Osteocyte (in vitro differentiated cells): ENCODE data around the gene RPA3. TPM values are rescaled to one million over a fixed set of nuclear protein-coding genes. Genes with fewer than 3 reads are reported as not detected.

ENCODE experiments used
- DNase-seq: peaks from one replicate; pipeline ENCODE4 v3.0.0; 2021; ENCODE audit warnings: mixed read lengths; ENCODE audit not compliant: unreplicated experiment; ENCODE audit errors: extremely low spot score
- H3K27ac Mint-ChIP-seq: one replicate; pipeline ENCODE4 v1.8.0; 2021; ENCODE audit warnings: mild to moderate bottlenecking, mixed read lengths; ENCODE audit not compliant: unreplicated experiment
- H3K27me3 Mint-ChIP-seq: one replicate; pipeline ENCODE4 v1.8.0; 2021; ENCODE audit warnings: mixed read lengths; ENCODE audit not compliant: unreplicated experiment
- H3K36me3 Mint-ChIP-seq: one replicate; pipeline ENCODE4 v1.8.0; 2021; ENCODE audit warnings: mixed read lengths; ENCODE audit not compliant: unreplicated experiment
- H3K4me1 Mint-ChIP-seq: one replicate; pipeline ENCODE4 v1.8.0; 2021; ENCODE audit warnings: mixed read lengths; ENCODE audit not compliant: unreplicated experiment
- H3K4me3 Mint-ChIP-seq: one replicate; pipeline ENCODE4 v1.8.0; 2021; ENCODE audit warnings: mild to moderate bottlenecking, moderate library complexity, mixed read lengths; ENCODE audit not compliant: unreplicated experiment
- H3K9me3 Mint-ChIP-seq: one replicate; pipeline ENCODE4 v1.8.0; 2021; ENCODE audit warnings: mixed read lengths; ENCODE audit not compliant: unreplicated experiment
- CTCF ChIP-seq: fragments of 200-600 bp; sonication (generic); IDR thresholded peaks from 2 replicates; pipeline ENCODE4 v1.5.0; 2021; ENCODE audit warnings: antibody characterized with exemption, mild to moderate bottlenecking, moderate library complexity
- total RNA-seq: library from RNA; stranded (reverse); gene quantifications from 2 replicates; pipeline ENCODE4 v1.2.1, GENCODE V29; 2021

RPA3 gene
- total RNA-seq, 1 donor from 2014 or later, result 14.8 TPM

- no peak for TF ChIP-seq CTCF
- DNase-seq, result no peak
- no peak overlapping the region for H3K4me3 Mint-ChIP-seq
- H3K27ac Mint-ChIP-seq, result no peak overlapping the region
- H3K27me3 Mint-ChIP-seq, result no peaks in the 10 kb centered on the region
- peaks cover 2% of the 10 kb centered on the region for H3K4me1 Mint-ChIP-seq
- no peaks in the 10 kb centered on the region for H3K9me3 Mint-ChIP-seq
- H3K36me3 Mint-ChIP-seq, result no peaks in the 10 kb centered on the region
Observed at GRCh38 chr7:7688310-7688709, 30.1 kb downstream of the RPA3 start.

- Mint-ChIP-seq H3K27me3 (no peaks in the 10 kb centered on the region), H3K4me1 (no peaks in the 10 kb centered on the region), H3K27ac (no peak overlapping the region), H3K9me3 (no peaks in the 10 kb centered on the region), H3K36me3 (no peaks in the 10 kb centered on the region), H3K4me3 (no peak overlapping the region)
- DNase-seq, result no peak
- no peak for TF ChIP-seq CTCF
Observed at GRCh38 chr7:7687800-7688199, 30.6 kb downstream of the RPA3 start.

- Mint-ChIP-seq H3K4me3 (no peak overlapping the region), H3K9me3 (no peaks in the 10 kb centered on the region), H3K36me3 (no peaks in the 10 kb centered on the region), H3K27ac (no peak overlapping the region), H3K27me3 (no peaks in the 10 kb centered on the region), H3K4me1 (no peaks in the 10 kb centered on the region)
- TF ChIP-seq CTCF, result no peak
- DNase-seq, result no peak
Observed at GRCh38 chr7:7686811-7687508, 31.4 kb downstream of the RPA3 start.

- H3K27me3 Mint-ChIP-seq, result no peaks in the 10 kb centered on the region
- peaks cover 5% of the 10 kb centered on the region for H3K4me1 Mint-ChIP-seq
- H3K9me3 Mint-ChIP-seq, result no peaks in the 10 kb centered on the region
- no peak overlapping the region for H3K27ac Mint-ChIP-seq
- no peak overlapping the region for H3K4me3 Mint-ChIP-seq
- DNase-seq, result no peak
- TF ChIP-seq CTCF, result no peak
- H3K36me3 Mint-ChIP-seq, result peaks cover 2% of the 10 kb centered on the region
Observed at GRCh38 chr7:7682861-7683260, 35.5 kb downstream of the RPA3 start.

- DNase-seq, result no peak
- Mint-ChIP-seq H3K4me3 (no peak overlapping the region), H3K4me1 (peaks cover 5% of the 10 kb centered on the region), H3K27me3 (no peaks in the 10 kb centered on the region), H3K27ac (no peak overlapping the region), H3K9me3 (no peaks in the 10 kb centered on the region), H3K36me3 (peaks cover 3% of the 10 kb centered on the region)
- TF ChIP-seq CTCF, result no peak
Observed at GRCh38 chr7:7681936-7682329, 36.5 kb downstream of the RPA3 start.
